Activated naive CD4-positive, alpha-beta T cell treated with anti-CD3 and anti-CD28 coated beads, Interleukin-2, amount 50 U/mL, for 16 hours (primary cell): Measurements from ENCODE around the gene CHN2.
"Not testable (repeated sequence)": the region's sequence is repeated elsewhere in the genome, so short reads cannot be mapped to it uniquely, and the experiment has no call there.

Source experiments
- DNase-seq: peaks from one replicate; pipeline ENCODE4 v3.0.0-alpha.2; 2020

CHN2 gene

DNA sequence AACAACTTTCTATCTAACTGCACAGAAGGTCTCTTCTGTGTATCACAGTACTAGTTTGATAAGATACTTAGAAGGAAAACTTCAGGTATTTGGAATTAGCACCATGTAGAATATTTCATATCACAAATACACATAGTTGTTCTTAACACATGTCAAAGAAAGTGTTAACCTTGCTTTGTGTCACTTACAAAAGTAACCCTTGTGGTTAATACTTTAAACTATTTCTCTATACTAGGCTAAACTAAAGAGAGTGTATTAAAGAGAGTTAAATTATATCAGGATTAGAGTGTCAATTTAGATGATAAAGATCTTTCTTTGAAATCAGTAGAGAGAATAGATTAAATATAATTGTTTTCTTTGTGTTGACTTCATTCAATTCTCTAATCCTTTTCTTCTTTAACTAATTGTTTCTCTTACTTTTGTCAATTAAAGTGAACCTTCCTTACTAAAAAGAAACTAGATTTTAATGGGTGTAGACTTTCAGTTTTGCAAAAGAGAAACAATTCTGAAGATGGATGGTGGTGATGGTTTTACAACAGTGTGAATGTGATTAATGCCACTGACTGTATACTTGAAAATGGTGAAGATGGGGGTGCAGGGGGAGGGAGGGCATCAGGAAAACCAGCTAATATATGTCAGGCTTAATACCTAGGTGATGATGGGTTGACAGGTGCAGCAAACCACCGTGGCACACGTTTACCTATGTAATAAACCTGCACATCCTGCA, 67.8 kb downstream of the CHN2 start:
- no peak for DNase-seq

DNA sequence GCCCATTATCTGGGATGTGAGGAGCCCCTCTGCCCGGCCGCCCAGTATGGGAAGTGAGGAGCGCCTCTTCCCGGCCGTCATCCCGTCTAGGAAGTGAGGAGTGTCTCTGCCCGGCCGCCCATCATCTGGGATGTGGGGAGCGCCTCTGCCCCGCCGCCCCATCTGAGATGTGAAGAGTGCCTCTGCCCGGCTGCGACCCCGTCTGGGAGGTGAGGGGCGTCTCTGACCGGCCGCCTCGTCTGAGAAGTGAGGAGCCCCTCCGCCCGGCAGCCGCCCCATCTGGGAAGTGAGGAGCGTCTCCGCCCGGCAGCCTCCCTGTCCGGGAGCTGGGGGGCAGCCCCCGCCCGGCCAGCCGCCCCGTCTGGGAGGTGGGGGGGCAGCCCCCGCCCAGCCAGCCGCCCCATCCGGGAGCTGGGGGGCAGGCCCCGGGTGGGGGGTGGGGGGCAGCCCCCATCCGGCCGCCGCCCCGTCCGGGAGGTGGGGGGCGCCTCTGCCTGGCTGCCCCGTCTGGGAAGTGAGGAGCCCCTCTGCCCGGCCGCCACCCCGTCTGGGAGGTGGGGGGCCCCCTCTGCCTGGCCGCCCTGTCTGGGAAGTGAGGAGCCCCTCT, 69.1 kb downstream of the CHN2 start:
- not testable (repeated sequence) for DNase-seq

DNA sequence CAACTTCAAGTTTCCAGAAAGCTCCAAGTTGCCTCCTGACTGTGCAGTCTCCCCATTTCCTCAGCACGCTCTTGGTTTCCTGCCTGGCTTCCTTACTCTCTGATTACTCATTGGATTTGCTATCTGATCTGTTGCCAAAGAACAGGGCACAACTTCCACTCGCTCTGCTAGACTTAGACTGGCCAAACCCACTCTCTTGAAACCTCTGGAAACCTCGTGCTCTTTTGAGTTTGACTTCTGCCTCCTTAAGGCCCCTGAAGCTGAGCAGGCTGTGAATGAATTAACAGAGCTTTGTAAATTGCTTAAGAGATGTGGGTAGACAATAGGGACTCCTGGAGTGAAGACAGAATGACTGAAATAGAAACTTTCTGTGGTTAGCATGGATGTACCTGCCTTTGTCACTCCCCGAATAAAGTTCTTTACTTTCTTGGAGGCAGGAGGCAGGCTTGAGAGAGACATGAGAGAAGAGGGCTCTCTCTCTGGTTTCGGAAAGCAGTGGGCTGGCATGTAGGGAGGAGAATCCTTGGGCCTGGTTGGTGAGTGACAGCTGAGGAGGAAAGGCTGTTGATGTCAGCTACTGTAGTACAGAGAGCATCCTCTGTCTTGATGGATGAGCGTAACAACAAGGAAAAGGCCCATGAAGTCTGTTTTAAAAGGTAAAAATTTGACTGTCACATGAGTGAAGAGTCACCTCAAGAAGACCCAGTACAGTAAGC, 70.8 kb downstream of the CHN2 start:
- DNase-seq = no peak

DNA sequence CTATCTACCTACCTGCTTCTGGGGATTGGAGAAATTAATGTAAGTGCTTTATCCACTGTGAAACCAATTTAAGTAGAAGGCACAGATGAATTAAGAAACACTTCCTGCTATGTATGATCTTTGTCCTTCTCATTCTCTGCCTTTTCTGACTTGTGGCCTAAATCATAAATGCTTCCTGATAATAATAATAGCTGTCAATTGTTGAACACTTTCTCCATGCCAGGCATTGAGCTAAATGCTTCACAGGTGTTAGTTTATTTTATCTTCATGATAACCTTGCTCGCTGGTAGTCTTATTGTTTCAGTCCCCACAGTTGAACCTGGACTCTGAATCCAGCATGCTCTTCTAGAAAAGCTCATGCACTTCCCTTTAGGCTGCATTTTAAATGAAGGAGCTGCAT, 75.4 kb downstream of the CHN2 start:
- no peak for DNase-seq

DNA sequence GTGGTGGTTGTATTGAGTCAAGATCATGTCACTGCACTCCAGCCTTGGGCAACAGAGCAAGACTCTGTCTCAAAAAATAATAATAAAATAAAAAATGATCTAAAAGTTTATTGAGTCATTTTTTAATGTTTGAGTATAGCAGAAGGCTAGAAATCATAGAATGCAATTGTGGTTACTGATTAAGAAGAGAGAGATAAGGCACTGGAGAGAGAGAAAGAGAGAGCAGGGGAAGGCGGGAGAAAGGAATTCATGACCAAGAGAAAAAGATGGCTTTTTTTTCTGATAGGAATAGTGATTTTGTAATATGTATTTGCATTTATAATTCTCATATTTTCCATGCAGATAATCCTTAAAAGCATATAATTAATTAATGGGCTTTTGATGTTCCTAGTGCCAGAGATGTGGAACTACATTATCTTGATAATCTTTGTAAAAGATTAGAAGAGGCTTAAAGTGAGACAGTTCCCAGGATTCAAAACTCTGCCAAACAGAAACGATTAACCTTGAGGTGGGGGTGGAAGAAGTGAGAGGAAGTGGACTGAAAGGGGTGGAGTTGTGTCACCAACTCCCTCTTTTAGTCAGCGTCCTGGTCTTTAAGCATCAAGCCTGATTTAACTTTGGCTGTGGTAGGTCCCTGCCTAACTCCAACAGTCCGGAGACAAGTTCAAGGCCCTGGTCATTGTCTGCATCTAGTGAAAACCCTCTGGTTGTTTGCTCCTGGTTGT, 76.2 kb downstream of the CHN2 start:
- DNase-seq = no peak

DNA sequence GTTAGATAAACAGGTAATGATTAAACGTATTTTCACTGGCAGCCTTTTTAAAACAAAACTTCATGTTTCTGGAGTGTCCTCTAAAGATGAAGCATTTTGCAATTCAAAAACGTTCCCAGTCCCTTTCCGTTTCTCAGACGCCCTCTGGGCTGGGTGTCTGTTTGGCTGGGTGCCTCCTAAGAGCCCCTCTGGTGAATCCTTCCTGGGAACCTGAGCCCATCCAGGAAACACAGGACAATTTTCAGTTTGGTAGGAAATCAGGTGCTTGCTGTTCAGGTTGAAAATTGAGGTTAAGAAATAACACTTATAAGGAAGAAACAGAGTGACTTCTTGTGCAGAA, 76.7 kb downstream of the CHN2 start:
- no peak for DNase-seq

DNA sequence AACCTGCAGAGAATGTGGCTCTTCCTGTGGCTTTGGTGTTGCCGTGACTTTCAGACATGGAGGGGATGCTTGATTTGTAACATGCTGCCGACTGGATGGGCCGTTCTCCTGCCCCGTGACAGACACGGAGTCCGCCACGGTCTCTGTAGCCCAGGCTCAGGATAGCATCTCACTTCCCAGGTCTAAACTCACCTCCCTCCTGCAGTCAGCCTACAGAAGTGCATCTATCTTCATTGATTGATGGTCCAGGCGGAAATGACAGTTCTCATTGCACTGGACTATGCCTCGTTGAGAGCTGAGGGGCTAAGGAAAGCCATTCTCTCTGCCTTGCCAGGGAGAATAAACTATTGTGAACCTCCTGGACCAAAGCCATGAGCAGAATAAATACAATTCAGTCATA, 77.5 kb downstream of the CHN2 start:
- DNase-seq = no peak

DNA sequence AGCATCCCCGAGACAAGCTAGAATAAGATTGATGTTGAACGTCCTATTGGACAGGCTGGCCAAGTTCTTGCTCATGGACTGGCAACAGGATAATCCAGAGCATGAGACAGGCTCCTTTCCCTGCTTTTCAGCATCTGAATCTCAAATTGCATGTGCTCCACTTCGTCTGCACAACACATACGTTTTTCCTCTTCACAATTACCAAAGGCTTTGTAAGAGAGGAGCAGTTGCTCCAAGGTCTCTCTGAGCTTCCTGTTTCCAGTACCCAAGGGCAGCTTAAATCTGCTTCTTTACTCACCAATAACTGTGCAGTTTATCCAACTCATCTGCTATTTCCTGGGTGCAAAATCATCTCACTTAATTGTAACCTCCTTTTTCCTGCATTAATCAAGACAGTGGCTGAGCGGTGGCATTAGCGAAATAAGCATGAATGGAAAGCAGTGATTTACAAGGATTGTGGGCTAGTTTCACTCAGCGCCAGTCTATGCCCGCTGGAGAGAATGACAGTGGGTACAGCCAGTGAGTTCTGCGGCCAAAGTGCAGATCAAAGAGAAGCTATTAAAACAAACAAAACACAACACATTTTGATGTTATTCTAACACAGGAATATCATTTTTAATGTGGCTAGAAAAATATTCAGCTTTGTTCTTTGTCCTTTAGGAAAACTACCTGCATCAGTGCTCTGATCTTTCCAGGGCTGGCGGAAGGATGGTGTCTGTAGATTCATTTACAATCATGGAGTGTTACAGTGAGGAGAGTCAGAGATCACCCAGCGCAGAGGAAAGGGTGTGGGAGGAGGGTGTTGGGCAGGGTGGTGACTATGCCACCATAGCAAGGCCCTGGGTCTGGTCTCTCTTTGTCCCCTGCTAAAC, 79.8 kb downstream of the CHN2 start:
- DNase-seq = no peak

DNA sequence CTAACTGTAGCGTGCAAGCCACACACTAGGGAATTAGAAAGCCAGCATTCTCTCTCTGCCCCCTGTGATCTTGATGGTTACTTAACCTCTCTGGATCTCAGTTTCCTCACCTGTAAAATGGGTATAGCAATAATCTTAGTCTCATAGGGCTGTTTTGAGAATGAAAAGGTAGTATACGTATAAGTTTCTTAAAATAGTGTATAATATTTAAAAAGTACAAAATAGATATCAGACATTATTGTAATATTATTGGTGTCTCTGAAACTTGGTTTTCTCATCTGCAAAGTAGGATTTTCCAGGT, 80.4 kb downstream of the CHN2 start:
- no peak for DNase-seq

DNA sequence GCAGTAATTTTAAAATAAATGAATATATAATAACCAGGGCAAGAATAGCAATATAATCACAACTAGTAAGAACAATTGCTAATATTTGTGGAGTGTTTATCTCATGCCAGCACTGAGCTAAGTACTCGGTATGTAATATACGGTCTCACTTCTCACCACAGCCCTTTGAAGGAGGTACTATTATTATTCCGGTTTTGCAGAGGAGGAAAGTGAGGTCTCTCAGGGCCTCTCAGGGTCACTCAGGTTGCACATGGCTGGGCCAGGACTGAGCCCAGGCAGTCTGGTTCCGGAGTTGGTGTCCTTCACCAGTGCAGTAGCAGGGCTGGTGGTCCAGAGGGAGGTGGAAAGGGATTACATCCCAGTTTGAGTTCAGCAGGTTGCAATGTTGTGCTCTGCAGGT, 80.9 kb downstream of the CHN2 start:
- no peak for DNase-seq

DNA sequence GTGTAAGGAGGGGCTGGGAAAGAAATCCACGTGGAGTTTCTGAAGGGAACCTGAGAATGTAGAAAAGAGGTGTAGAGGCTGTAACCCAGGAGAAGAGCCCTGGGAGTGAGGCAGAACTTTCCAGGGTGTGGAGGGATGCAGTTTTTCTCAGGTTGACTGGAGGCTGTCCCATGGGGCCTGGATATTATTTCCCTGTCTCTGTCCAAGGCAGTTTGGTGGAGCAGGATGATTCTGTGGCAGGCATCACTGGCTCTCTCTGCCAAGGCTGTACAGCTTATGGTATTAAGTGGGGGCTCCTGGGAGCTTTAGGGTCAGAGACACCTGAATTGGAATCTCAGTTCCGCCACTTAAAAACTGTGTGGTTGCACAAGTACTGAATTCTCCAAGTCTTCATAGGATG, 81.6 kb downstream of the CHN2 start:
- no peak for DNase-seq

DNA sequence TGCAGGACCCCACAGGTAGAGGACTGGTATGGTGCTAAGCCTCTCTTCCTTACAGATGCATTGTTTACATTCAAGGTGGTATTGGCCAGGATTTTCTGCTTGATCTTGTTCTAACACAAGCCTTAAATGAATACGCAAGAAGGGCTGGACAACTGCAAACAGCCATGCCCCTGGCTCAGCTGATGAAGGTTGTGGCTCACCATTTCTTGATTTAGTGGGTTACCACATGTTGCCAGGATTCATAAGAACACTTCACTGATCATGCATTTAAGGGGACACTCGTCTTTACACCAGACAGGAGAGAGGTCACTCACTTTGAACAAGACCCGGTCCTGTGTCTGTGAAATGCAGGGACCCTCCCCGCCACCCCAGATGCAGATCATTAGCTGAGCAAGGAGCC, 82.2 kb downstream of the CHN2 start:
- DNase-seq = no peak

DNA sequence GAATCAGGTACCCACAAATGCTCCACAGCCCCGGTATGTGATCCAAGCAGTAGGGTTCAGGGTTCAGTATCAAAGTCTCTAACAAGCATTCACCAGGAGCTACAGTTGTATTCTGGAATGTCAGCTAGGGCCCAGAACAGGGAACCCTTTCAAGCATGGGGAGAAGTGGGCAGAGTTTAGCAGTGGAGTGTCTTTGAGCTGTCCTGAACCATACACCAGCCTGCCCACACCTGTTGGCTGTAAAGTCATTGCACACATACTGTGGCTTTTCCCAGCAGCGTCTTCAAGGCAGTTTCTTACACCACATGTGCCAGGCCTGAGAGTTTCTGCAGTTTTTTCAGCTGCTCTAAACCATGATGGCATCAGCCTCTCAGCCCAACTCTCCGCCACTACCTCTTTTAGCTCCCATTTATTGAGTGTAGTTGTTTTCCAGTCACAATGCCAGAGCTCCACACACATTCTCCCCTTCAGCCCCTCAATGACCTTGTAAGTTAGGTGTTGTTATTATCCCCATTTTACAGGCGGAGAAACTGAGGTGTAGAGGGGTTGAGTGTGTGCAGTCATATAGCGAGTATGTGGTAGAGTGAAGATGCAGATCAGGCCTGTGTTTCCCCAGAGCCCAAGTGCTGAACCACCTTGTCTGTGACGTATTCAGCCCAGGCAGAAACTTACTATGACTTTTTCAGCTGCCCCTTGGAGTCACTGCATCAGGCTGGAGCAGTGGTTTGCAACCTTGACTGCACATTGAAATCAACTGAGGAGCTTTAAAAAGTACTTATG, 83.1 kb downstream of the CHN2 start:
- no peak for DNase-seq

DNA sequence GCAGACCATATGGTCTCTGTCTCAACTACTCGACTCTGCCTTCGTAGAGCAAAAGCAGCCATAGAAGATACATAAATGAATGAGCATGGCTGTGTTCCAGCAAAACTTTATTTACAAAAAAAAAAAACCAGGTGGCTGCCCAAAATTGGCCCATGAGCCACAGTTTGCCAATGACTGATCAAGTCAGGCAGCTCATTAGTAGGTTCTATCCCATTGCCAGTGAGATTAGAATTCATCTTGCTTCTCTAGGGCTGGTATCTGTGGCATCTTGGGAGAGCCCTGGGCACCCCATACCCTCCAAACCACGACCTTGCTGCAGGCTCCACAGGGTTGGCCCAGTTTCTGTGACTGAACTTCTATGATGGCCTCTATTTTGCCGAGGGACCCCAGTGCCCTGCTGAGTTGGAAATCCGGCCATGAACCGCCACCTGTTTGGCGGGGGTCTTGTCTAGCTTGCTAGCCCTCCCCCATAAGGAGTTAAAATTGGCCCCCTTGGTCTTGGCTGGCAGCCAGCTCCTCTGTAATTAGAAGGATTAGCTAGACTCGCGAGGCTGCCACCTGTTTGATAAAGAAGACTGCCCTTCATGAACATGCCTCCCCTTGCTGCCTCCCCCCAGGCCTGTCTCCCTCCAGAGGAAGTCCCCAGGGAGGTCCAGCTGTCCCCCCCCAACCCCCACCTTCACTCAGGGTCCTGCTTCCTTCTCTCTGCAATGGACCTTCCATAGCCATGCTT, 83.9 kb downstream of the CHN2 start:
- no peak for DNase-seq

DNA sequence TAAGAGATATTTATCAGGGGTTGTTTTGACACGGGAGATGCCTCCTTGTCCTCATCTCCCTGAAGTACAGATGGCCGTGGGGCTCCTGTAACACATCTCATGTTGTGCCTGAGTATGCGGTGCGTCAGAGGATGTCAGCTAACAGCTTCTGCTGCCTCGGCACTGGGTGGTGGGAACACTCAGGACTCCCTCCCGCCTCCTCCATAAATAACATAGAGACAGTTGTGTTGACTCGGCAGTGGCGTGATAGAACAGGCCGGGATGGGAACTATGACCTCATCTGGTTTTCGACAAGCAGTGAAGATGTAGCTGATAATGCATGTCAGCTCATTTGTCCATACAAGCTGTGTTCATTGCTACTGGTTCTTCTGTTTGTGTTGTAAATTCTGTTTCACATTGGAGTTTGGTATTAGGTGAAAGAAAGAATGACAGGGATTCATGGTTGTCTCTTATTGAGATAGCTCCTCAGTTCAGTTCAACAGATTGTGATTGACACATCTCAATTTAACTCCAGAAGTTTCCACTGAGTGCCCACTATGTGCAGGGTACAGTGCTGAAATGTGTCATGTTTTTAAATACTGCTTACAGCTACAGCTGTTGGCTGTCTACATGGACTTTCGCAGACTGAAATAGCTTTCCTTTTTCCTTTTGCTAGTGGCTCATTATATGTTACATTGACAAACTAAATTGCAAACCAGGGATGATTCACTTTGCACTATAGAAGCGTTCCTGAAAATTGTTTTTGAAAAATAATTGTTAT, 87.4 kb downstream of the CHN2 start:
- DNase-seq = no peak

DNA sequence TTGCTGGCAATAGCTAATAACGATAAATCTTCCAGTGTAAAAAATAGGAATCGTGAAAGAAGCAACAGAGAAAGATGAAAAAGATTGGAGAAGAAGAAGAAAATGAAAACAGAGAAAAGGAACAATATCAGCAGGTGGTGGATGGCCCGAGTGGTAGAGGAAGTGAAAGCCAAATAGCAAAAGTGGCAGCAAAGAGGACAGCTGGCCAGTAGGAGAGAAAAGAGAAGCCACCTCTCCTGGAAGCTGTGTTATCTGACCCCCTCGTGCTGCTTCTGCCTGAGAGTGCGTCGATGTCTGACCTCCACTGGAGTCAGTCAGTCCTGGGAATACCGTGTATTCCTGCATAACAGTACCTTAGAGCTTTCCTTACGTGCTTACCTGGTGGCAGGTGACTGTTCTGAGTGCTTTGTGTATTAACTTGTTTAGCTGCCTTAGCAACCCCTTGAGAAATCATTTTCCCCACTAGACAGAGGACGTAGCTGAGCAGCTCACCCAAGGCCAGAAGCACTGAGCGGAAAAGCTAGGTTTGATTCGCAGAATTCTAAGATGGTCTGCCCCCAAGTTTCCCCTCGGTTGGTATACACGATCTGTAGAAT, 88.3 kb downstream of the CHN2 start:
- no peak for DNase-seq

DNA sequence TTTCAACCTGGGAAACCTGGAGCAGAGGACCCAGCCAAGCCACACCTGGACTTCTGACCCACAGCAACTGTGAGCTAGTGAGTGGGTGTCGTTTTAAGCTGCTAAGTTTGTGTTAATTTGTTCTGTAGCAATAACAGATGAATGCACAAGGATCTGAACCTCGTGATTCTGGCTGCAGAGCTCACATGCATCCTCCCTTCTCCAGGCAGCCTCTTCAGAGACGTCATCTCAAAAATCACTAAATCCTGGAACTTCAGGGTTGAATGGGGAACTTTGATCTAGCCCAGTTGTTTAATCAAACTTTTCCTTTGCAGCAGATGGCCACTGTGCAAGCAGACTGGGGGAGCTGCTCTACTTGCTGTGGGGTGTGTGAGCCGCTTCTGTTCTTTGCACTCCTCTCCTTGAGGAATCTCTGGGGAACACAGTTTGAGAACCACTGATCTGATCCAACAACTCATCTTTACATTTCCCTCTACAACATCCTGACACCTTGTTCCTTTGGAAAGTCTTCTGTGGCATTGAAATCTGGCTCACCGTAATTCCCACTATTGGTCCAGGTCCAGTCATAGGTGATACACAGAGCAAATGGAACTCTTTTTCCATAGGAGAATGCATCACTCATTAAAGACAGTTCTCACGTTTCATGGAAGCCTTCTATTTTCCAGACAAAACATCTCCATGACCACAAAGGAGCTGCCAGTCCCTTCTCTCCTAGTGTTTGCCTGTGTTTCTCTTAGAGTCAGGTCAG, 90.3 kb downstream of the CHN2 start:
- DNase-seq = no peak

DNA sequence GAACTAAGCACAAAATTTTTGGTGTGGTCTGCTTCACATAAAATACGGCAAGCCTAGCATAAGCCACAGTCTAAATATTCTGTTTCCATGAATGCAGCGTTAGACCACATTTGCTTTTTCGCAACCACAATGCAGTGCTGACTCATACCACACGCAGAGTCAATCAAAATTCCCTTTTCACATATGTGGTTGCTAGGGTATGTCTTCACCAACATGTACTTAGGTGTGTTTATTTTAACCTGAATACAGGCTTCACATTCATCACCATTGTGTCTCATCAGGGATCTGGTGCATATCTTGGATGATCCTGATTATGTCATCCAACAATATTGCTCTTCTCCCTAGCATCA, 90.8 kb downstream of the CHN2 start:
- no peak for DNase-seq

DNA sequence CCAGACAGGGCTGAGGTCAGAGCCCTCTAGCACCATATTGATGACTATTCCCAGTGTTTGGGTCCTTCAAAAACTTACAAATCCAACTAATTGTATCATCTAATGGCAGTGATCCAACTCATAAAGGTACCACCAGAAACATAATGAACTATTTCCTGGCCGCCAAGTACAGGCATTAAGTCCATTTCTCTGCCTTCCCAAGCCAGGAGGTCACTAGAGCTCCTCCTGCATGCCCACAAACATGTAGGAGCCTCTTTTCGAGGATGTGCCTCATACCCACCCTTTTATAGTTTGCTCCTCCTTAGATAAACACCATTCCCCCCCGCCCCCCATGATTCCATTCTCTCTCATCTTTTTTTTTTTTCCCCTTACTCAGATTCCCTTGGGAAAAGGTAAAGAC, 91.3 kb downstream of the CHN2 start:
- no peak for DNase-seq

DNA sequence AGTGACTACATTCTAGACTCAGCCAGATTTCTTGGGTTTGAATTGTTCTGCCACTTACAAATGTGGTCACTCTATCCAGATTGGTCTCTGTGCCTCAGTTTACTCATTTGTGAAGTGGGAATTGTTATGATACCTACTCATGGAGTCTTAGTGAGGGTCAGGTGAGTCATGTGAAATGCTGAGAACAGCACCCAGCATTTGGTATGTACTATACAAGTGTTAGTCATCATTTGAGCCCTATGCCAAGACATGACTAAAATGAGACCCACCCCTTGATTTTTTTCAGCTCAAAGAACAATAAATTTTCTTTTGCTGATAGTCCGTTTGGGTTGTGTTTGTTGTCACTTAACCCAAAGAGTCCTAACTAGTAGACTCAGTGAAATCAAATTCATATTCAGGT, 92.8 kb downstream of the CHN2 start:
- DNase-seq = no peak
